Keratinocyte (primary cell): ENCODE data around the gene ADAM19. TPM values are rescaled to one million over a fixed set of nuclear protein-coding genes. Genes with fewer than 3 reads are reported as not detected.

Source experiments
- DNase-seq: peaks from one replicate; pipeline ENCODE4 v3.0.0-alpha.2; 2011; ENCODE audit warnings: low read depth, missing footprints, low spot score
- FAIRE-seq: peaks from 2 replicates; lab custom pipeline; 2011; peaks lifted over from hg19 to GRCh38; lab: Jason Lieb, UNC
- H2AFZ ChIP-seq: 2 replicates; pipeline ENCODE4 v1.6.0; 2012; ENCODE audit warnings: low read length, control low read depth, inconsistent platforms; ENCODE audit not compliant: control insufficient read depth
- H3K27ac ChIP-seq: 2 replicates; pipeline ENCODE4 v1.5.1; 2011; ENCODE audit warnings: low read length; ENCODE audit not compliant: control insufficient read depth, insufficient read depth
- H3K27me3 ChIP-seq: 3 replicates; pipeline ENCODE4 v1.6.0; 2011; ENCODE audit warnings: low read length; ENCODE audit not compliant: control insufficient read depth, insufficient read depth; ENCODE audit errors: extremely low read depth
- H3K36me3 ChIP-seq, 2 experiments: 2 replicates in 1 of 2; 3 replicates in 1 of 2; pipeline ENCODE4 v1.5.1; 2011; ENCODE audit warnings: low read length in 2 of 2, mild to moderate bottlenecking in 1 of 2; ENCODE audit not compliant: control insufficient read depth in 2 of 2, insufficient read depth in 2 of 2; ENCODE audit errors: extremely low read depth in 1 of 2
- H3K4me1 ChIP-seq: 3 replicates; pipeline ENCODE4 v1.5.1; 2011; ENCODE audit warnings: low read length; ENCODE audit not compliant: control insufficient read depth, insufficient read depth; ENCODE audit errors: extremely low read depth
- H3K4me2 ChIP-seq: 3 replicates; pipeline ENCODE4 v1.6.0; 2011; ENCODE audit warnings: low read depth, low read length; ENCODE audit not compliant: control insufficient read depth, insufficient read depth; ENCODE audit errors: extremely low read depth
- H3K4me3 ChIP-seq, 3 experiments: fragments of 200-600 bp in 1 of 3; sonication (generic) in 1 of 3; 2 replicates in 2 of 3; 3 replicates in 1 of 3; pipeline ENCODE4 v1.5.1; 2011 to 2016; ENCODE audit warnings: low read length in 3 of 3, mild to moderate bottlenecking in 3 of 3, control low read depth in 2 of 3, inconsistent platforms in 1 of 3, low read depth in 1 of 3, mixed read lengths in 1 of 3, mixed run types in 1 of 3, moderate library complexity in 1 of 3; ENCODE audit not compliant: control insufficient read depth in 2 of 3, insufficient read depth in 2 of 3; ENCODE audit errors: extremely low read depth in 1 of 3
- H3K79me2 ChIP-seq: 2 replicates; pipeline ENCODE4 v1.6.0; 2012; ENCODE audit warnings: low read length; ENCODE audit not compliant: control insufficient read depth, insufficient read depth
- H3K9ac ChIP-seq: 3 replicates; pipeline ENCODE4 v1.6.0; 2011; ENCODE audit warnings: low read length; ENCODE audit not compliant: control insufficient read depth, insufficient read depth; ENCODE audit errors: extremely low read depth
- H3K9me1 ChIP-seq: 3 replicates; pipeline ENCODE4 v1.6.0; 2011; ENCODE audit warnings: low read length; ENCODE audit not compliant: control insufficient read depth, insufficient read depth; ENCODE audit errors: extremely low read depth
- H3K9me3 ChIP-seq: 2 replicates; pipeline ENCODE4 v1.5.1; 2012; ENCODE audit warnings: low read depth, low read length; ENCODE audit not compliant: control insufficient read depth
- H4K20me1 ChIP-seq: 3 replicates; pipeline ENCODE4 v1.6.0; 2011; ENCODE audit warnings: low read length; ENCODE audit not compliant: control insufficient read depth, insufficient read depth; ENCODE audit errors: extremely low read depth
- CTCF ChIP-seq, 3 experiments: IDR thresholded peaks in 1 of 3; conservative IDR thresholded peaks in 1 of 3; optimal IDR thresholded peaks in 1 of 3; 2 replicates in 2 of 3; 3 replicates in 1 of 3; pipeline versions ENCODE3 to v1.5.1; 2011; ENCODE audit warnings: low read length in 3 of 3, mild to moderate bottlenecking in 3 of 3, moderate library complexity in 2 of 3, control low read depth in 1 of 3, inconsistent platforms in 1 of 3; ENCODE audit not compliant: insufficient read depth in 2 of 3; ENCODE audit errors: extremely low read depth in 1 of 3
- EZH2 ChIP-seq: IDR thresholded peaks from one replicate; pipeline ENCODE4 v1.6.1; 2012; ENCODE audit warnings: inconsistent platforms, mild to moderate bottlenecking, low read length, moderate library complexity
- dilution Hi-C: fragments of 300-500 bp; cut with MboI; formaldehyde crosslinking; loops from one replicate; pipeline ENCODE4 v1.7.0; 2020; ENCODE audit warnings: low sequenced_read_pairs; ENCODE audit not compliant: extremely low pct_ligation_motif_present
- polyA plus RNA-seq, 5 experiments: library from polyadenylated mRNA; depleted of rRNA in 3 of 5; stranded (reverse) in 3 of 5; stranded (forward) in 1 of 5; unstranded in 1 of 5; fragments of >200 nt; gene quantifications; 1 replicate in 1 of 5; 2 replicates in 3 of 5; 3 replicates in 1 of 5; pipeline versions ENCODE4 v1.2.1 to v1.2.3, GENCODE V29; 2011 to 2012; ENCODE audit warnings: missing spikeins in 2 of 5, low read depth in 1 of 5, low replicate concordance in 1 of 5

ADAM19 gene
- polyA plus RNA-seq, 1 donor (not counting 4 experiments of a cell fraction or from before 2014, with no cell fraction given), result 22.7 TPM

DNA sequence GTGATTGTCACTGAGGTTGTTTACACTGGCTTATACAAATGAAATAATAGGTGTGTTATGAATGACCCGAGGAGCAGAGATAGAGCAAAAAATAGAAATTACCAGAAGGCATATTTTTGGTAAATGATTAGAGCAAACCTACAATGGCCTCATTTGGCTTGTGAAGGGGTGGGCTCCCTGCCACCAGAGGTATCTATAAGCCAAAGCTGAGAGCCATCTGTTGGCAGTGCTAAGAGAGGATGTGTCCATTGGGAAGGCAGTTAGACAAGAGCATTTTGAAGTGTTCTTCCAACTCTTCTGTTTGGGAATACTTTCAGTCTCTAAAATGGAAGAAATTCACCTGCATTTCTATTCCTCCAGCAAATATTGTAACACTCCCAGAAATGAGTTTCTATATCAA, 104.9 kb downstream of the ADAM19 start:
- DNase-seq (no peak), FAIRE-seq (no peak)
- H3K9me1 ChIP-seq, result no peaks in the 10 kb centered on the region
- H3K79me2 ChIP-seq, result no peaks in the 10 kb centered on the region
- H3K9ac ChIP-seq, result no peak overlapping the region
- dilution Hi-C loops, result no loop called here
- no peak overlapping the region for H3K4me2 ChIP-seq
- no peak overlapping the region for H2AFZ ChIP-seq
- no peaks in the 10 kb centered on the region for H3K4me1 ChIP-seq
- no peak for TF ChIP-seq EZH2
- TF ChIP-seq CTCF (optimal IDR thresholded peaks at IDR 0.05 in 1 of 3, IDR thresholded peaks at IDR 0.05 in 1 of 3, conservative IDR thresholded peaks at IDR 0.05 in 1 of 3; ENCODE audit: extremely low read depth in 1 of 3, insufficient read depth in 2 of 3, low read length in 3 of 3), result no peak
- H3K27ac ChIP-seq, result no peak overlapping the region
- H3K27me3 ChIP-seq, result no peaks in the 10 kb centered on the region
- no peaks in the 10 kb centered on the region for H3K9me3 ChIP-seq
- H4K20me1 ChIP-seq, result no peaks in the 10 kb centered on the region
- H3K4me3 ChIP-seq, result no peak overlapping the region
- H3K36me3 ChIP-seq, result peaks cover 13 to 55% of the 10 kb centered on the region in 2 experiments

DNA sequence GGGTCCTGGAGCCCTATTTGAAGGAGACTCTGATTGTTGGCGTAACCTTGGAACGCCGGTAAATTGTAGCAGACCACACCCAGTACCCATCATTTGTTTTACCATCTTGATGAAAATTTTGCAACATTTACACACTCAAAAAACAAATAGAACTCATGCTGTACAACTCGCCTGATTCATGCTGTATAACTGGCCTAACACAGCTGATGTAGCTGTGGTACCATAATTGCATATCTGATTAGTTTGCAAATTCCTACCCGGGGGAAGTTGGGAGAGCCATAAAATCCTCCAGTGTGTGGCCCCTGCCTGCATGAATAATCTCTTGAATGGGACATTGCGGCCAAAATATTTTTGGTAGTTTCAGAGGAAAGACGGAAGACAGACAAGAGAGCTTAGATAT, 105.9 kb downstream of the ADAM19 start:
- Histone ChIP-seq H3K4me2 (no peak overlapping the region), H3K9me1 (no peaks in the 10 kb centered on the region), H3K27ac (no peak overlapping the region), H4K20me1 (no peaks in the 10 kb centered on the region), H3K4me3 (no peak overlapping the region), H3K79me2 (no peaks in the 10 kb centered on the region), H2AFZ (no peak overlapping the region), H3K36me3 (peaks cover 13 to 61% of the 10 kb centered on the region in 2 experiments), H3K9me3 (no peaks in the 10 kb centered on the region), H3K4me1 (peaks cover 7% of the 10 kb centered on the region), H3K9ac (no peak overlapping the region), H3K27me3 (no peaks in the 10 kb centered on the region)
- FAIRE-seq, result no peak
- no peak for TF ChIP-seq CTCF (optimal IDR thresholded peaks at IDR 0.05 in 1 of 3, IDR thresholded peaks at IDR 0.05 in 1 of 3, conservative IDR thresholded peaks at IDR 0.05 in 1 of 3; ENCODE audit: extremely low read depth in 1 of 3, insufficient read depth in 2 of 3, low read length in 3 of 3)
- TF ChIP-seq EZH2, result no peak
- DNase-seq, result no peak
- dilution Hi-C loops, result no loop called here
